Upper lobe of left lung (tissue), 6 donors: ENCODE results near the gene PTCD2. TPM values are rescaled to one million over a fixed set of nuclear protein-coding genes. Genes with fewer than 3 reads are reported as not detected.
A peak's percentile ranks its signal among the peaks of the same experiment; 100 is the strongest.

Experiments used
- ATAC-seq, 2 donors: fragments of 200-7000 bp; cut with Tn5 transposase; one replicate each; pipeline ENCODE4 v1.9.1; 2022; ENCODE audit warnings: mild to moderate bottlenecking in 2 of 2, moderate library complexity in 2 of 2; ENCODE audit not compliant: low FRiP score in 2 of 2
- DNase-seq, 2 donors: peaks; one replicate each; pipeline ENCODE4 v3.0.0-alpha.2; 2019 to 2020
- H3K27ac ChIP-seq, 4 donors: fragments of 200-600 bp; sonication (generic); one replicate each; pipeline ENCODE4 v1.5.1; 2016 to 2019
- H3K27me3 ChIP-seq, 4 donors: fragments of 200-600 bp; sonication (generic); one replicate each; pipeline ENCODE4 v1.5.1; 2017 to 2019
- H3K36me3 ChIP-seq, 4 donors: fragments of 200-600 bp; sonication (generic); one replicate each; pipeline ENCODE4 v1.5.1; 2016 to 2019
- H3K4me1 ChIP-seq, 4 donors: fragments of 200-600 bp; sonication (generic); one replicate each; pipeline ENCODE4 v1.5.1; 2018 to 2019
- H3K4me3 ChIP-seq, 4 donors: fragments of 200-600 bp; sonication (generic); one replicate each; pipeline ENCODE4 v1.5.1; 2017 to 2019; ENCODE audit warnings: mild to moderate bottlenecking in 2 of 4, moderate library complexity in 1 of 4
- H3K9me3 ChIP-seq, 4 donors: fragments of 200-600 bp; sonication (generic); one replicate each; pipeline ENCODE4 v1.5.1; 2018 to 2019
- CTCF ChIP-seq, 6 experiments: fragments of 450-650 bp in 4 of 6; fragments of 200-600 bp in 2 of 6; sonication (generic) in 2 of 6; IDR thresholded peaks; one replicate each; pipeline ENCODE4 v1.5.1; 2016 to 2019; ENCODE audit warnings: antibody characterized with exemption in 6 of 6
- EP300 ChIP-seq, 4 donors: sonication (generic); formaldehyde crosslinking; IDR thresholded peaks; one replicate each; pipeline ENCODE4 v1.5.1; 2017; ENCODE audit warnings: antibody characterized with exemption in 4 of 4, control low read depth in 2 of 4
- POLR2A ChIP-seq, 4 donors: fragments of 450-650 bp; IDR thresholded peaks; one replicate each; pipeline ENCODE4 v1.5.1; 2016 to 2017; ENCODE audit warnings: antibody characterized with exemption in 4 of 4, mild to moderate bottlenecking in 2 of 4
- POLR2AphosphoS5 ChIP-seq, 2 donors: sonication (generic); formaldehyde crosslinking; IDR thresholded peaks; one replicate each; pipeline ENCODE4 v1.5.1; 2017; ENCODE audit warnings: antibody characterized with exemption in 2 of 2
- WGBS, 2 donors: methylation state at CpG; one replicate each; pipeline ENCODE4 v1.1.5; 2017 to 2018; 5-methylcytosine and 5-hydroxymethylcytosine counted together
- small RNA-seq, 4 donors: library from RNA; depleted of rRNA; stranded (forward); fragments of <200 nt; gene quantifications; one replicate each; pipeline ENCODE3, GENCODE V24; 2016
- total RNA-seq, 6 donors: library from RNA; depleted of rRNA in 4 of 6; stranded (reverse); fragments of >200 nt in 4 of 6; gene quantifications; one replicate each; pipeline versions ENCODE4 v1.1.0 to v1.2.1, GENCODE V29; 2016 to 2021
- donor health status: DM: no; HTN: no; CAD: no; lungs with moderate emphysema.
- donor health status: DM: no; HTN: yes; CAD: no; lungs with severe emphysema.

PTCD2 gene
- total RNA-seq, 6 donors from 2014 or later, result 3.1 to 17.8 (median 5.9) TPM

GRCh38 chr5:72415616-72416325, 95.6 kb downstream of the PTCD2 start:
- TF ChIP-seq EP300 (IDR thresholded peaks at IDR 0.05) (no peak), POLR2AphosphoS5 (IDR thresholded peaks at IDR 0.05) (no peak), POLR2A (IDR thresholded peaks at IDR 0.05) (no peak), CTCF (IDR thresholded peaks at IDR 0.05) (no peak)
- WGBS, 2 donors, result 85% methylated on average over 5 of the region's 5 CpGs
- Histone ChIP-seq H3K27me3 (no peaks in the 10 kb centered on the region), H3K27ac (peak overlapping the region in 1 of 4 donors; percentile 17), H3K4me1 (no peaks in the 10 kb centered on the region), H3K9me3 (no peaks in the 10 kb centered on the region), H3K36me3 (no peaks in the 10 kb centered on the region), H3K4me3 (no peak overlapping the region)
- no peak for DNase-seq
- ATAC-seq, result no peak

- no peaks in the 10 kb centered on the region for H3K9me3 ChIP-seq
- no peak overlapping the region for H3K27ac ChIP-seq
- H3K4me3 ChIP-seq, result no peak overlapping the region
- H3K27me3 ChIP-seq, result no peaks in the 10 kb centered on the region
- ATAC-seq (no peak), DNase-seq (peak in 1 of 2 donors; percentile 83)
- WGBS, 2 donors, result 95 to 96% methylated on average over 32 to 41 of the region's 48 CpGs
- H3K4me1 ChIP-seq, result no peaks in the 10 kb centered on the region
- TF ChIP-seq POLR2A (IDR thresholded peaks at IDR 0.05) (no peak), EP300 (IDR thresholded peaks at IDR 0.05) (no peak), POLR2AphosphoS5 (IDR thresholded peaks at IDR 0.05) (no peak), CTCF (IDR thresholded peaks at IDR 0.05) (no peak)
- no peaks in the 10 kb centered on the region for H3K36me3 ChIP-seq
Observed at GRCh38 chr5:72417333-72418062, 97.3 kb downstream of the PTCD2 start.

Small RNA genes within 50 kb of the gene (small RNA-seq; reads per million reads assigned to genes)
- gene RN7SL153P, result 0 reads per million in 4 donors

Other genes starting within 250 kb of the PTCD2 start
- gene MAP1B, start 212.9 kb upstream of the PTCD2 start, total RNA-seq, result 10 to 100 TPM; 21.6 to 59.4 (median 38.0) TPM
- 10 to 100 TPM; 15.7 to 36.9 (median 34.4) TPM for gene MRPS27, start 133 bp upstream of the PTCD2 start, total RNA-seq
- gene ZNF366, start 187.0 kb downstream of the PTCD2 start, total RNA-seq, result 10 to 100 TPM in 2 of 6 donors, 1 to 10 TPM in 4; 3.1 to 12.4 (median 6.3) TPM